ENCODE results near the gene DESI2.

GRCh38 chr1:244640917-244641316, 12.0 kb upstream of the DESI2 start:
- TF ChIP-seq POLR2A (IDR thresholded peaks at IDR 0.05; ENCODE audit: low read length) (no peak), GATA1 (IDR thresholded peaks at IDR 0.05; ENCODE audit: low read depth, low read length) (no peak)

Measured in erythroblast (primary cell).